Liver (tissue), 3 donors: Measurements from ENCODE around the gene CDH1.

Experiments used
- EGR1 ChIP-seq, 2 donors: IDR thresholded peaks; 2 replicates each; pipeline ENCODE4 v1.6.1; 2016 to 2018; ENCODE audit warnings: antibody characterized with exemption in 2 of 2, low read depth in 2 of 2
- GABPA ChIP-seq, 2 donors: IDR thresholded peaks in 1 of 2; conservative IDR thresholded peaks in 1 of 2; 2 replicates each; pipeline ENCODE4 v1.6.1; 2016; ENCODE audit warnings: antibody characterized with exemption in 2 of 2, mild to moderate bottlenecking in 1 of 2, moderate library complexity in 1 of 2
- JUND ChIP-seq, 2 donors: IDR thresholded peaks; 2 replicates each; pipeline ENCODE4 v1.6.1; 2016; ENCODE audit warnings: antibody characterized with exemption in 2 of 2
- RAD21 ChIP-seq, 2 donors: IDR thresholded peaks; 2 replicates each; pipeline ENCODE4 v1.6.1; 2016; ENCODE audit warnings: antibody characterized with exemption in 2 of 2, mild to moderate bottlenecking in 2 of 2
- REST ChIP-seq: IDR thresholded peaks from 2 replicates; pipeline ENCODE4 v1.6.1; 2016; ENCODE audit warnings: antibody characterized with exemption, mild to moderate bottlenecking
- SP1 ChIP-seq: IDR thresholded peaks from 2 replicates; pipeline ENCODE4 v1.6.1; 2018; ENCODE audit warnings: antibody characterized with exemption, mild to moderate bottlenecking
- TAF1 ChIP-seq: conservative IDR thresholded peaks from 2 replicates; pipeline ENCODE4 v1.6.1; 2016; ENCODE audit warnings: antibody characterized with exemption, mild to moderate bottlenecking
- YY1 ChIP-seq: IDR thresholded peaks from 2 replicates; pipeline ENCODE4 v1.6.1; 2016; ENCODE audit warnings: antibody characterized with exemption, mild to moderate bottlenecking
- TF ChIP-seq, protein P1 (sequence below): fragments of 150-350 bp; IDR thresholded peaks from 2 replicates; pipeline ENCODE4 v1.5.1; 2017; ENCODE audit warnings: improper control_type of control experiment, low read depth, low read length; ENCODE audit not compliant: missing input control
- TF ChIP-seq, protein P2 (sequence below): IDR thresholded peaks from 2 replicates; pipeline ENCODE4 v1.6.1; 2016; ENCODE audit warnings: antibody characterized with exemption
- donor health status: healthy.
- donor health status: healthy.

- TF ChIP-seq, protein P1, sequence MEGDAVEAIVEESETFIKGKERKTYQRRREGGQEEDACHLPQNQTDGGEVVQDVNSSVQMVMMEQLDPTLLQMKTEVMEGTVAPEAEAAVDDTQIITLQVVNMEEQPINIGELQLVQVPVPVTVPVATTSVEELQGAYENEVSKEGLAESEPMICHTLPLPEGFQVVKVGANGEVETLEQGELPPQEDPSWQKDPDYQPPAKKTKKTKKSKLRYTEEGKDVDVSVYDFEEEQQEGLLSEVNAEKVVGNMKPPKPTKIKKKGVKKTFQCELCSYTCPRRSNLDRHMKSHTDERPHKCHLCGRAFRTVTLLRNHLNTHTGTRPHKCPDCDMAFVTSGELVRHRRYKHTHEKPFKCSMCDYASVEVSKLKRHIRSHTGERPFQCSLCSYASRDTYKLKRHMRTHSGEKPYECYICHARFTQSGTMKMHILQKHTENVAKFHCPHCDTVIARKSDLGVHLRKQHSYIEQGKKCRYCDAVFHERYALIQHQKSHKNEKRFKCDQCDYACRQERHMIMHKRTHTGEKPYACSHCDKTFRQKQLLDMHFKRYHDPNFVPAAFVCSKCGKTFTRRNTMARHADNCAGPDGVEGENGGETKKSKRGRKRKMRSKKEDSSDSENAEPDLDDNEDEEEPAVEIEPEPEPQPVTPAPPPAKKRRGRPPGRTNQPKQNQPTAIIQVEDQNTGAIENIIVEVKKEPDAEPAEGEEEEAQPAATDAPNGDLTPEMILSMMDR: no peak
- TF ChIP-seq JUND (IDR thresholded peaks at IDR 0.05): peak; percentile 67 to 68
- no peak for TF ChIP-seq TAF1
- TF ChIP-seq, protein P2, sequence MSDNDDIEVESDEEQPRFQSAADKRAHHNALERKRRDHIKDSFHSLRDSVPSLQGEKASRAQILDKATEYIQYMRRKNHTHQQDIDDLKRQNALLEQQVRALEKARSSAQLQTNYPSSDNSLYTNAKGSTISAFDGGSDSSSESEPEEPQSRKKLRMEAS: peak; percentile 55
- peak; percentile 80 for TF ChIP-seq YY1
- peak in 1 of 2 donors; percentile 3 for TF ChIP-seq RAD21 (IDR thresholded peaks at IDR 0.05)
- peak in 1 of 2 donors; percentile 15 for TF ChIP-seq GABPA (IDR thresholded peaks at IDR 0.05 in 1 of 2, conservative IDR thresholded peaks at IDR 0.05 in 1 of 2)
- TF ChIP-seq SP1: peak; percentile 99
- TF ChIP-seq REST: peak; percentile 36
- TF ChIP-seq EGR1 (IDR thresholded peaks at IDR 0.05; ENCODE audit: low read depth in 2 of 2): peak; percentile 79 to 91
These were observed 55.6 kb downstream of the CDH1 start for GRCh38 chr16:68792465-68793324.
